D721Med (cell line): ENCODE results near the gene CDCA8.

Source experiments
- DNase-seq: peaks from one replicate; pipeline ENCODE4 v3.0.0; 2011; ENCODE audit warnings: low spot score; ENCODE audit not compliant: insufficient read length
- FAIRE-seq: peaks from 2 replicates; lab custom pipeline; 2011; peaks lifted over from hg19 to GRCh38; lab: Jason Lieb, UNC
- TF ChIP-seq, protein P1 (sequence below): IDR thresholded peaks from 2 replicates; pipeline ENCODE4 v1.5.1; 2012; ENCODE audit warnings: mild to moderate bottlenecking, control low read depth; ENCODE audit not compliant: insufficient read depth; ENCODE audit errors: missing control alignments

Gene CDCA8

GRCh38 chr1:37714226-37714625, 21.9 kb downstream of the CDCA8 start:
- FAIRE-seq, result no peak
- TF ChIP-seq, protein P1, sequence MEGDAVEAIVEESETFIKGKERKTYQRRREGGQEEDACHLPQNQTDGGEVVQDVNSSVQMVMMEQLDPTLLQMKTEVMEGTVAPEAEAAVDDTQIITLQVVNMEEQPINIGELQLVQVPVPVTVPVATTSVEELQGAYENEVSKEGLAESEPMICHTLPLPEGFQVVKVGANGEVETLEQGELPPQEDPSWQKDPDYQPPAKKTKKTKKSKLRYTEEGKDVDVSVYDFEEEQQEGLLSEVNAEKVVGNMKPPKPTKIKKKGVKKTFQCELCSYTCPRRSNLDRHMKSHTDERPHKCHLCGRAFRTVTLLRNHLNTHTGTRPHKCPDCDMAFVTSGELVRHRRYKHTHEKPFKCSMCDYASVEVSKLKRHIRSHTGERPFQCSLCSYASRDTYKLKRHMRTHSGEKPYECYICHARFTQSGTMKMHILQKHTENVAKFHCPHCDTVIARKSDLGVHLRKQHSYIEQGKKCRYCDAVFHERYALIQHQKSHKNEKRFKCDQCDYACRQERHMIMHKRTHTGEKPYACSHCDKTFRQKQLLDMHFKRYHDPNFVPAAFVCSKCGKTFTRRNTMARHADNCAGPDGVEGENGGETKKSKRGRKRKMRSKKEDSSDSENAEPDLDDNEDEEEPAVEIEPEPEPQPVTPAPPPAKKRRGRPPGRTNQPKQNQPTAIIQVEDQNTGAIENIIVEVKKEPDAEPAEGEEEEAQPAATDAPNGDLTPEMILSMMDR, result no peak
- DNase-seq, result no peak

DNA sequence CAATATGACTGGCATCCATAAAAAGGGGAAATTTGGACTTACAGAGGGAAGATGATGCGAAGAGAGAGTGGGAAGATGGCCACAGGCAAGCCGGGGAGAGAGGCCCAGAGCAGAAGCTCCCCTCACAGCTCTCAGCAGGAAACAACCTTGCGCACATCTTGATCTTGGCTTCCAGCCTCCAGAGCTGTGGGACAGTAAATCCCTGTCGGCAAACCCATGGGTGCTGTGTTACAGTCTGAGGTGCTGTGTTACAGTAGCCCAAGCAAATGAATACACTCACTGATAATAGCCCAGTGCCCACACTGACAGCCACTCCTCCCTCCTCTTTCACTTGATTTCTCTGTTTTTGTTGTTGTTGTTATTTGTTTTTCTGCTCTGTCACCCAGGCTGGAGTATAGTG, 22.4 kb downstream of the CDCA8 start:
- TF ChIP-seq, protein P1, result no peak
- FAIRE-seq, result no peak
- DNase-seq, result no peak

- no peak for DNase-seq
- TF ChIP-seq, protein P1, result no peak
- no peak for FAIRE-seq
These were observed 24.0 kb downstream of the CDCA8 start for GRCh38 chr1:37716321-37716720.

GRCh38 chr1:37717631-37718030, 25.3 kb downstream of the CDCA8 start:
- no peak for DNase-seq
- TF ChIP-seq, protein P1, result no peak
- no peak for FAIRE-seq

DNA sequence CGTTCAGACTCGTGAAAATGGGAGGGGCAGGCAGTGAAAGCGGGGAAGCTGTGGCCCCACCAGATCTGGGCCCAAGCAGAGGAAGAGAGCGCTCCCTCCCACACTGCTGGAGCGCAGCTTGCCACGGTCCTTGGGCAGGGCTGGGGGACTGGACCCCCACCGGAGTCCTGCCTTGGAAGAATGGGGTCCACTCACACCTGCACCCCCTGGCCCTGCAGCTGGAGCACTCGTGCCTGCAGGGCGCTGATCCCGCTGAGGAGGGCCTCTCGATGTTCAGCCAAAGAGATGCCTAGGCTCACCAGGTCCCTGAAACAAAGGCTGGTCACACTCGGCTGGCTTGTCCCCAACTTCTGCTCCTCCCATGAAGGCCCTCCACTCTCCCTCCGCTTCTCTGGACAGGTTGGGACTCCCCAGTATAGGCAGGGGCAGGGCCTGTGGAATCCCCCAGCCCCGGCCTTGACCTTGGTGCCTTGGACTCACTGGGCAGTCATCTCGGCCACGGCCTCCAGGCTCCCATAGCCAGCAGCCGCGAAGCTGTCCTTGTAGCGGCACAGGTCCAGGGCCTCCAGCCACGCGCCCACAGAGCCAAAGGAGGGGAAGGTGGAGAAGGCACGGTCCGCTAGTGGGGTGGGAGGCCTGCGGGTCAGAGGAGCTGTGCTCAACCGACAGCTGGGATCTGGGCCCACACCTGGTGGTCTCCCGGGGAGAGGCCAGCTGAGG, 26.0 kb downstream of the CDCA8 start:
- TF ChIP-seq, protein P1, result no peak
- no peak for FAIRE-seq
- DNase-seq, result no peak

DNA sequence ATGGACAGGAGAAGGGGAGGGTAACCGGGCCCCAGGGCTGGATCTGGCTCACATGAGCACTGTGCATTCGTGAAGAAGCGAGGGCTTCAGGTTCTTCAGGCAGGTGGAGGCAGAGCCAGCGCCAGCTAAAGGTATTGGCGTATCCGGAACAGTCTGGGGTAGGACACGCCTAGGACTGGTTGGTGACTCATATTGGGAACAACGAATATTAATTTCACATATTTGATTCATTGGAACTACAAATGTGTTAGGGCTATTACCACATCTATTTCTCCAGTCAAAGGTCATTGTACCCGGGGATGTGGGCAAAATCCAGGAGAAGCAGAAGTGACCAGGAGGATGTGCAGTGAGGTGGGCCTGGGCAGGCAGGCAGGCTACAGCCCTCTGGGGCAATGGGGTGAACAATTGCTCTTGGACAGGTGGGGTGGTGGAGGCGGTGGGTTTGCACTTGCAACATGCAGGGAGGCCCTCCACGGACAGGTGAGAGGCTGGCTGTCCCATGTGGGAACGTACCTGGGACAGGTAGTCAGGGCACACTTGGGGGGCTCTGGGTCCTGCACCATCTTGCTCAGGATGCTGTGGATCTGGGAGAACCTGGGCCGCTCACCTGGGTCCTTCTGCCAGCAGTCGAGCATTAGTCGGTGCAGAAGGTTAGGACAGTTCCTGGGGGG, 26.7 kb downstream of the CDCA8 start:
- FAIRE-seq, result no peak
- DNase-seq, result no peak
- TF ChIP-seq, protein P1, result no peak
